HEK293 (cell line): ENCODE data around the gene EIF4E2.

Source experiments
- CTCF ChIA-PET: fragments of 350-600 bp; formaldehyde crosslinking; extraction: SDS; loops from one replicate; lab custom pipeline; 2021; ENCODE audit warnings: antibody characterized with exemption; lab: Yijun Ruan, JAX
- POLR2A ChIA-PET: fragments of 300-600 bp; formaldehyde crosslinking; extraction: SDS; loops from one replicate; lab custom pipeline; 2020; ENCODE audit warnings: antibody characterized with exemption, inconsistent platforms; lab: Yijun Ruan, JAX
- H3K27ac ChIP-seq: fragments of 200-500 bp; sonication (Bioruptor generic); 2 replicates; pipeline ENCODE4 v1.5.1; 2014; ENCODE audit warnings: low read depth, low read length, control low read depth, inconsistent platforms; ENCODE audit errors: extremely low read depth
- H3K36me3 ChIP-seq, 2 experiments: fragments of 200-500 bp in 1 of 2; sonication (Bioruptor generic) in 1 of 2; 1 replicate in 1 of 2; 2 replicates in 1 of 2; pipeline ENCODE4 v1.5.1; 2014 to 2017; ENCODE audit warnings: inconsistent platforms in 2 of 2, low read length in 2 of 2; ENCODE audit not compliant: control insufficient read depth in 2 of 2, insufficient read depth in 1 of 2
- H3K4me1 ChIP-seq: fragments of 200-500 bp; sonication (Bioruptor generic); 2 replicates; pipeline ENCODE4 v1.5.1; 2014; ENCODE audit warnings: mild to moderate bottlenecking, low read length, inconsistent platforms; ENCODE audit not compliant: control insufficient read depth, insufficient read depth
- H3K4me3 ChIP-seq: 2 replicates; pipeline ENCODE4 v1.5.1; 2011; ENCODE audit warnings: low read depth, mild to moderate bottlenecking, control low read depth, low read length, moderate library complexity
- H3K9me3 ChIP-seq: fragments of 200-500 bp; sonication (Bioruptor generic); 2 replicates; pipeline ENCODE4 v1.5.1; 2014; ENCODE audit warnings: low read depth, low read length, inconsistent platforms; ENCODE audit not compliant: control insufficient read depth, insufficient read depth
- FEZF1 ChIP-seq: fragments of 450-650 bp; formaldehyde crosslinking; IDR thresholded peaks from 2 replicates; pipeline ENCODE4 v1.5.1; 2016; ENCODE audit warnings: missing biosample characterization, missing genetic modification characterization
- RBAK ChIP-seq: fragments of 450-650 bp; formaldehyde crosslinking; IDR thresholded peaks from 2 replicates; pipeline ENCODE4 v1.5.1; 2016; ENCODE audit warnings: missing biosample characterization, missing genetic modification characterization
- ZEB2 ChIP-seq: fragments of 450-650 bp; formaldehyde crosslinking; IDR thresholded peaks from 2 replicates; pipeline ENCODE4 v1.5.1; 2016; ENCODE audit warnings: missing biosample characterization, missing genetic modification characterization
- ZNF146 ChIP-seq: fragments of 450-650 bp; formaldehyde crosslinking; IDR thresholded peaks from 2 replicates; pipeline ENCODE4 v1.5.1; 2016; ENCODE audit warnings: missing biosample characterization, missing genetic modification characterization
- ZNF157 ChIP-seq: fragments of 450-650 bp; formaldehyde crosslinking; IDR thresholded peaks from 2 replicates; pipeline ENCODE4 v1.5.1; 2016; ENCODE audit warnings: missing biosample characterization, missing genetic modification characterization
- ZNF16 ChIP-seq: fragments of 450-650 bp; formaldehyde crosslinking; IDR thresholded peaks from 2 replicates; pipeline ENCODE4 v1.5.1; 2016; ENCODE audit warnings: low read depth, missing biosample characterization, missing genetic modification characterization
- ZNF169 ChIP-seq: fragments of 450-650 bp; formaldehyde crosslinking; IDR thresholded peaks from 2 replicates; pipeline ENCODE4 v1.5.1; 2016; ENCODE audit warnings: missing biosample characterization, missing genetic modification characterization
- ZNF19 ChIP-seq: fragments of 450-650 bp; formaldehyde crosslinking; IDR thresholded peaks from 2 replicates; pipeline ENCODE4; 2016; ENCODE audit warnings: missing biosample characterization, missing genetic modification characterization, low read depth
- ZNF211 ChIP-seq: fragments of 450-650 bp; formaldehyde crosslinking; IDR thresholded peaks from 2 replicates; pipeline ENCODE4 v1.5.1; 2016; ENCODE audit warnings: low read depth, missing biosample characterization, missing genetic modification characterization
- ZNF302 ChIP-seq: fragments of 450-650 bp; formaldehyde crosslinking; IDR thresholded peaks from 2 replicates; pipeline ENCODE4 v1.5.1; 2016; ENCODE audit warnings: missing biosample characterization, missing genetic modification characterization, low read depth
- ZNF324 ChIP-seq: fragments of 450-650 bp; formaldehyde crosslinking; IDR thresholded peaks from 2 replicates; pipeline ENCODE4 v1.5.1; 2016; ENCODE audit warnings: missing biosample characterization, missing genetic modification characterization
- ZNF510 ChIP-seq: fragments of 450-650 bp; formaldehyde crosslinking; IDR thresholded peaks from 2 replicates; pipeline ENCODE4 v1.5.1; 2018; ENCODE audit warnings: mild to moderate bottlenecking, missing genetic modification characterization, missing biosample characterization; ENCODE audit not compliant: insufficient replicate concordance
- ZNF558 ChIP-seq: fragments of 450-650 bp; formaldehyde crosslinking; IDR thresholded peaks from 2 replicates; pipeline ENCODE4 v1.5.1; 2016; ENCODE audit warnings: missing biosample characterization, missing genetic modification characterization
- ZNF629 ChIP-seq: fragments of 450-650 bp; formaldehyde crosslinking; IDR thresholded peaks from 2 replicates; pipeline ENCODE4 v1.5.1; 2017; ENCODE audit warnings: missing biosample characterization, missing genetic modification characterization
- ZNF660 ChIP-seq: fragments of 450-650 bp; IDR thresholded peaks from 2 replicates; pipeline ENCODE4 v1.5.1; 2018; ENCODE audit warnings: missing biosample characterization, mild to moderate bottlenecking, missing genetic modification characterization
- ZNF677 ChIP-seq: fragments of 450-650 bp; IDR thresholded peaks from 2 replicates; pipeline ENCODE4 v1.5.0; 2018; ENCODE audit warnings: missing biosample characterization, mild to moderate bottlenecking, missing genetic modification characterization, moderate library complexity
- ZNF785 ChIP-seq: fragments of 450-650 bp; formaldehyde crosslinking; IDR thresholded peaks from 2 replicates; pipeline ENCODE4 v1.5.1; 2016; ENCODE audit warnings: missing biosample characterization, missing genetic modification characterization
- ZNF791 ChIP-seq: fragments of 450-650 bp; formaldehyde crosslinking; IDR thresholded peaks from 2 replicates; pipeline ENCODE4 v1.5.1; 2016; ENCODE audit warnings: missing biosample characterization, missing genetic modification characterization
- ZNF830 ChIP-seq: fragments of 450-650 bp; IDR thresholded peaks from 2 replicates; pipeline ENCODE4 v1.5.0; 2018; ENCODE audit warnings: missing biosample characterization, missing genetic modification characterization, low read depth, mild to moderate bottlenecking, moderate library complexity
- ZNF837 ChIP-seq: fragments of 450-650 bp; formaldehyde crosslinking; IDR thresholded peaks from 2 replicates; pipeline ENCODE4 v1.5.1; 2016; ENCODE audit warnings: missing biosample characterization, missing genetic modification characterization
- ZXDB ChIP-seq: fragments of 450-650 bp; formaldehyde crosslinking; IDR thresholded peaks from 2 replicates; pipeline ENCODE4 v1.5.1; 2016; ENCODE audit warnings: missing biosample characterization, missing genetic modification characterization
- TF ChIP-seq, protein P1 (sequence below): fragments of 450-650 bp; formaldehyde crosslinking; IDR thresholded peaks from 2 replicates; pipeline ENCODE4 v1.5.1; 2016; ENCODE audit warnings: missing biosample characterization, missing genetic modification characterization
- TF ChIP-seq, protein P2 (sequence below): fragments of 450-650 bp; formaldehyde crosslinking; IDR thresholded peaks from 2 replicates; pipeline ENCODE4 v1.5.1; 2016; ENCODE audit warnings: missing biosample characterization, missing genetic modification characterization
- TF ChIP-seq, protein P3 (sequence below): fragments of 450-650 bp; formaldehyde crosslinking; IDR thresholded peaks from 2 replicates; pipeline ENCODE4 v1.5.1; 2016; ENCODE audit warnings: missing biosample characterization, missing genetic modification characterization
- TF ChIP-seq, protein P4 (sequence below): IDR thresholded peaks from 2 replicates; pipeline ENCODE4 v1.6.1; 2011; ENCODE audit warnings: mild to moderate bottlenecking, low read depth, low read length, borderline replicate concordance
- TF ChIP-seq, protein P5 (sequence below): fragments of 450-650 bp; formaldehyde crosslinking; IDR thresholded peaks from 2 replicates; pipeline ENCODE4 v1.5.1; 2016; ENCODE audit warnings: missing biosample characterization, missing genetic modification characterization

EIF4E2 gene

DNA sequence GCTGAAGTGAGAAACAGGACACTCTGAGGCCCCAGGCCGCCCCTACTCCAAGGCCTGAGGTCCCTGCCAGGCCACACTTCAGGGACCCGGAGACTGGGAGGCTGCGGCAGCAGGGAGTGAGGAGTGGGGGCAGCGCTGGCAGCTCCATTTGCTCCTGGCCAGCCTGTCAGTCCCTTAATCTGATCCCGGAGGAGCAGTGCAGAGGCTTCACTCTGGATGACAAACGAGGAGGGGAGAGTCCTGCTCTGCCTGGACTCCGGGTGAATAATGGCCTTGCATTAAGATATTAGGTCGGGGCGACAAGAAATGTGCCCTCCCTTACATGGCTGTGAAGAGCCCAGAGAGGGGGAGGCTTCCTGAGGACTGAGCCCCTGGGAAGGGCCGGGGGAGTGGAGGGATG lies 44.6 kb upstream of the EIF4E2 start:
- ChIA-PET CTCF (no interaction called here), POLR2A (no interaction called here)
- H3K36me3 ChIP-seq, result no peaks in the 10 kb centered on the region
- H3K9me3 ChIP-seq, result no peaks in the 10 kb centered on the region
- H3K4me3 ChIP-seq, result no peak overlapping the region
- H3K4me1 ChIP-seq, result no peaks in the 10 kb centered on the region
- TF ChIP-seq FEZF1 (no peak), ZNF324 (tag by site-specific recombination) (no peak), ZNF169 (tag by site-specific recombination) (no peak), ZNF302 (tag by site-specific recombination) (no peak), ZEB2 (no peak), ZNF16 (tag by site-specific recombination) (no peak), ZNF791 (tag by site-specific recombination) (no peak), ZNF830 (tag by site-specific recombination) (no peak), ZNF157 (tag by site-specific recombination) (no peak), ZNF558 (tag by site-specific recombination) (no peak), ZXDB (tag by site-specific recombination) (no peak)
- TF ChIP-seq, protein P1, sequence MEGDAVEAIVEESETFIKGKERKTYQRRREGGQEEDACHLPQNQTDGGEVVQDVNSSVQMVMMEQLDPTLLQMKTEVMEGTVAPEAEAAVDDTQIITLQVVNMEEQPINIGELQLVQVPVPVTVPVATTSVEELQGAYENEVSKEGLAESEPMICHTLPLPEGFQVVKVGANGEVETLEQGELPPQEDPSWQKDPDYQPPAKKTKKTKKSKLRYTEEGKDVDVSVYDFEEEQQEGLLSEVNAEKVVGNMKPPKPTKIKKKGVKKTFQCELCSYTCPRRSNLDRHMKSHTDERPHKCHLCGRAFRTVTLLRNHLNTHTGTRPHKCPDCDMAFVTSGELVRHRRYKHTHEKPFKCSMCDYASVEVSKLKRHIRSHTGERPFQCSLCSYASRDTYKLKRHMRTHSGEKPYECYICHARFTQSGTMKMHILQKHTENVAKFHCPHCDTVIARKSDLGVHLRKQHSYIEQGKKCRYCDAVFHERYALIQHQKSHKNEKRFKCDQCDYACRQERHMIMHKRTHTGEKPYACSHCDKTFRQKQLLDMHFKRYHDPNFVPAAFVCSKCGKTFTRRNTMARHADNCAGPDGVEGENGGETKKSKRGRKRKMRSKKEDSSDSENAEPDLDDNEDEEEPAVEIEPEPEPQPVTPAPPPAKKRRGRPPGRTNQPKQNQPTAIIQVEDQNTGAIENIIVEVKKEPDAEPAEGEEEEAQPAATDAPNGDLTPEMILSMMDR (tag by site-specific recombination), result no peak
- H3K27ac ChIP-seq, result no peak overlapping the region

DNA sequence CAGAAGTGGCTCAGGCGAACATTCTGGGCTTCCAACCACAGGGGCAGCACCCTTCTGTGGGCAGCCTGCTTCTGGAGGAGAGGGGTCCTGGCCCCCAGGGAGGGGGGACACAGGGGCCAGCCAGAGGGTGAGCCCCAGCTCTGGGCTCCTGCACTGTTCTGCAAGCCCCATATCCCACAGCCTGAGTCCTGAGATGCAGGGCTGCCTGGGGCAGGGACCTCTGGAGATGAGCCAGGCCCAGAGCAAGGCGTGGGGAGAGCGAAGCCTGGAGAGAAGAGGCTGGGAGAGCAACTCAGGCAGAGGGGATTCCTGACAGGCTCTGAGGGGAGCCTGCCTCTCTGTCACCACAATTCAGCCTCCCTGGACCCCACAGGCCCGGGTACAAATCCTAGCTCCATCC lies 43.8 kb upstream of the EIF4E2 start:
- ChIA-PET POLR2A (no interaction called here), CTCF (interaction anchor here (0.5 kb wide), 1 partner anchor 605 kb away, joined by 3 read pairs; no protein-coding TSS in a partner anchor)
- H3K4me1 ChIP-seq, result no peaks in the 10 kb centered on the region
- no peaks in the 10 kb centered on the region for H3K36me3 ChIP-seq
- no peak overlapping the region for H3K27ac ChIP-seq
- TF ChIP-seq RBAK (tag by site-specific recombination) (no peak), ZNF510 (tag by site-specific recombination) (no peak), ZNF785 (tag by site-specific recombination) (no peak), ZNF677 (tag by site-specific recombination) (no peak), ZNF211 (tag by site-specific recombination) (no peak), ZNF629 (tag by site-specific recombination) (no peak), ZNF146 (no peak)
- TF ChIP-seq, protein P2, sequence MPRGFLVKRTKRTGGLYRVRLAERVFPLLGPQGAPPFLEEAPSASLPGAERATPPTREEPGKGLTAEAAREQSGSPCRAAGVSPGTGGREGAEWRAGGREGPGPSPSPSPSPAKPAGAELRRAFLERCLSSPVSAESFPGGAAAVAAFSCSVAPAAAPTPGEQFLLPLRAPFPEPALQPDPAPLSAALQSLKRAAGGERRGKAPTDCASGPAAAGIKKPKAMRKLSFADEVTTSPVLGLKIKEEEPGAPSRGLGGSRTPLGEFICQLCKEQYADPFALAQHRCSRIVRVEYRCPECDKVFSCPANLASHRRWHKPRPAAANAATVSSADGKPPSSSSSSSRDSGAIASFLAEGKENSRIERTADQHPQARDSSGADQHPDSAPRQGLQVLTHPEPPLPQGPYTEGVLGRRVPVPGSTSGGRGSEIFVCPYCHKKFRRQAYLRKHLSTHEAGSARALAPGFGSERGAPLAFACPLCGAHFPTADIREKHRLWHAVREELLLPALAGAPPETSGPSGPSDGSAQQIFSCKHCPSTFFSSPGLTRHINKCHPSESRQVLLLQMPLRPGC (tag by site-specific recombination), result no peak
- H3K9me3 ChIP-seq, result no peaks in the 10 kb centered on the region
- H3K4me3 ChIP-seq, result no peak overlapping the region

DNA sequence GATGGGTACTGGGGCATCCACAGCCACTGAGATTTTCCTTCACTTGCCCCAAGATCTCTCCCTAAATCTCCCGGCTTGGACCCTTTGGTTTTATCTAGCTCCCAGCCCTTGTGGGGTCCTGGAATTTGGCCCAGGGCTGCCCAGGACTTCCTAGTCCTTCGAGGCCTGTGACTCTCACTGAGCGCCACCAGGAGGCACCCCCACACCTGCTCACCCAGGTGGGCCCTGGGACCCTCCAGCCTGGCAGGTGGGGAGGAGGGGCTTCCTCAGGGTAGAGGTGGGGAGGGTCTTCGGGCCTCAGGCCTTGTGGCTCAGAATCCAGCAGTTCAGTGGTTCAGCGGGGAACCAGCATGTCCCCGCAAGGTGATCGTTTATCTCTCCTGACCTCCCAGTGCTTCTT lies 42.2 kb upstream of the EIF4E2 start:
- CTCF ChIA-PET, result interaction anchor here (0.6 kb wide), 1 partner anchor 51 kb away, joined by 5 read pairs; no protein-coding TSS in a partner anchor
- H3K36me3 ChIP-seq, result no peaks in the 10 kb centered on the region
- H3K9me3 ChIP-seq, result no peaks in the 10 kb centered on the region
- no peak overlapping the region for H3K27ac ChIP-seq
- POLR2A ChIA-PET, result no interaction called here
- no peak overlapping the region for H3K4me3 ChIP-seq
- H3K4me1 ChIP-seq, result no peaks in the 10 kb centered on the region
- TF ChIP-seq, protein P3, sequence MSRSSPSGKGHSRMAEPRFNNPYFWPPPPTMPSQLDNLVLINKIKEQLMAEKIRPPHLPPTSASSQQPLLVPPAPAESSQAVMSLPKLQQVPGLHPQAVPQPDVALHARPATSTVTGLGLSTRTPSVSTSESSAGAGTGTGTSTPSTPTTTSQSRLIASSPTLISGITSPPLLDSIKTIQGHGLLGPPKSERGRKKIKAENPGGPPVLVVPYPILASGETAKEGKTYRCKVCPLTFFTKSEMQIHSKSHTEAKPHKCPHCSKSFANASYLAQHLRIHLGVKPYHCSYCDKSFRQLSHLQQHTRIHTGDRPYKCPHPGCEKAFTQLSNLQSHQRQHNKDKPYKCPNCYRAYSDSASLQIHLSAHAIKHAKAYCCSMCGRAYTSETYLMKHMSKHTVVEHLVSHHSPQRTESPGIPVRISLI (tag by site-specific recombination), result no peak
- TF ChIP-seq ZNF19 (tag by site-specific recombination) (no peak), ZNF660 (tag by site-specific recombination) (no peak), ZNF837 (tag by site-specific recombination) (no peak)
- TF ChIP-seq, protein P4, sequence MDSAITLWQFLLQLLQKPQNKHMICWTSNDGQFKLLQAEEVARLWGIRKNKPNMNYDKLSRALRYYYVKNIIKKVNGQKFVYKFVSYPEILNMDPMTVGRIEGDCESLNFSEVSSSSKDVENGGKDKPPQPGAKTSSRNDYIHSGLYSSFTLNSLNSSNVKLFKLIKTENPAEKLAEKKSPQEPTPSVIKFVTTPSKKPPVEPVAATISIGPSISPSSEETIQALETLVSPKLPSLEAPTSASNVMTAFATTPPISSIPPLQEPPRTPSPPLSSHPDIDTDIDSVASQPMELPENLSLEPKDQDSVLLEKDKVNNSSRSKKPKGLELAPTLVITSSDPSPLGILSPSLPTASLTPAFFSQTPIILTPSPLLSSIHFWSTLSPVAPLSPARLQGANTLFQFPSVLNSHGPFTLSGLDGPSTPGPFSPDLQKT, result no peak
- TF ChIP-seq, protein P5, sequence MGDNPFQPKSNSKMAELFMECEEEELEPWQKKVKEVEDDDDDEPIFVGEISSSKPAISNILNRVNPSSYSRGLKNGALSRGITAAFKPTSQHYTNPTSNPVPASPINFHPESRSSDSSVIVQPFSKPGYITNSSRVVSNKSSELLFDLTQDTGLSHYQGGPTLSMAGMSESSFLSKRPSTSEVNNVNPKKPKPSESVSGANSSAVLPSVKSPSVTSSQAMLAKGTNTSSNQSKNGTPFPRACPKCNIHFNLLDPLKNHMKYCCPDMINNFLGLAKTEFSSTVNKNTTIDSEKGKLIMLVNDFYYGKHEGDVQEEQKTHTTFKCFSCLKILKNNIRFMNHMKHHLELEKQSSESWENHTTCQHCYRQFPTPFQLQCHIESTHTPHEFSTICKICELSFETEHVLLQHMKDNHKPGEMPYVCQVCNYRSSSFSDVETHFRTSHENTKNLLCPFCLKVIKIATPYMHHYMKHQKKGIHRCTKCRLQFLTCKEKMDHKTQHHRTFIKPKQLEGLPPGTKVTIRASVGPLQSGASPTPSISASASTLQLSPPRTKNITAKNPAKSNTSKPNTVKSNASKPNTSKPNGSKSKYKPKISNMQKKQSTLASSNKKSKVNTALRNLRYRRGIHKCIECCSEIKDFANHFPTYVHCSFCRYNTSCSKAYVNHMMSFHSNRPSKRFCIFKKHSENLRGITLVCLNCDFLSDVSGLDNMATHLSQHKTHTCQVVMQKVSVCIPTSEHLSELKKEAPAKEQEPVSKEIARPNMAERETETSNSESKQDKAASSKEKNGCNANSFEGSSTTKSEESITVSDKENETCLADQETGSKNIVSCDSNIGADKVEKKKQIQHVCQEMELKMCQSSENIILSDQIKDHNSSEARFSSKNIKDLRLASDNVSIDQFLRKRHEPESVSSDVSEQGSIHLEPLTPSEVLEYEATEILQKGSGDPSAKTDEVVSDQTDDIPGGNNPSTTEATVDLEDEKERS, result no peak
